ENCODE measurements around the gene OXNAD1.

DNA sequence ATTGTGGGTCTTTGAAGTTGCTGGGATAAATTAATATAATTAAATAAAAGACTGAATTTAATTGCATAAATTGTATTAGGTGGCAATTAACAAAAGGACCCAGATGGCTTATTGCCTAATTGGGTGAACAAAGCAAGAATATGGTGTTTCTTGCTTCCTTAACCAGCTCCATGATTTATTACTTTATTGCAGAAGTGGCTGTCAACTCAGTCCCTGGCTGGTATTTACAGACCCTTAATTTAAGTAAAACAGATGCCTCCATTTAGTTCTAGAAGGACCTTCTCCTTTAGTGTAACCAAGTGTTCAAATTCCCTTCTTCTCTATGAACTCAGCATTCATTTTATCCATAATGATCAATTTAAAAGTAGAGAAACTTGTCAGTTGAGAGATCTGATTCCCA, 35.3 kb upstream of the OXNAD1 start:
- TF ChIP-seq CTCF (IDR thresholded peaks at IDR 0.05) (no peak), SIN3A (IDR thresholded peaks at IDR 0.05; ENCODE audit: borderline replicate concordance, insufficient read depth, low read depth, low read length) (no peak)
